Adrenal gland (tissue), 5 donors: ENCODE data around the gene TMEM132D.

Source experiments
- CTCF ChIP-seq, 6 experiments: fragments of 450-650 bp in 4 of 6; fragments of 200-600 bp in 2 of 6; sonication (generic) in 1 of 6; IDR thresholded peaks; 1 replicate in 5 of 6; 2 replicates in 1 of 6; pipeline versions ENCODE4 v1.5.1 to v1.8.0; 2016 to 2021; ENCODE audit warnings: antibody characterized with exemption in 6 of 6, mild to moderate bottlenecking in 2 of 6, moderate library complexity in 1 of 6
- POLR2A ChIP-seq, 2 donors: fragments of 450-650 bp; IDR thresholded peaks; one replicate each; pipeline ENCODE4 v1.6.1; 2017; ENCODE audit warnings: antibody characterized with exemption in 2 of 2, mild to moderate bottlenecking in 2 of 2, moderate library complexity in 1 of 2
- donor health status: DM: no; HTN: no; CAD: no.

- TF ChIP-seq CTCF (IDR thresholded peaks at IDR 0.05) (no peak), POLR2A (IDR thresholded peaks at IDR 0.05) (no peak)
Measured at GRCh38 chr12:129571901-129572494, 331.8 kb downstream of the TMEM132D start.
